Glutamatergic neuron (in vitro differentiated cells): ENCODE measurements around the gene BEAN1. TPM values are rescaled to one million over a fixed set of nuclear protein-coding genes. Genes with fewer than 3 reads are reported as not detected.

Experiments used
- DNase-seq: peaks from one replicate; pipeline ENCODE4 v3.0.0; 2022
- H3K27ac Mint-ChIP-seq: one replicate; pipeline ENCODE4 v1.8.0; 2020; ENCODE audit warnings: mild to moderate bottlenecking, mixed read lengths, inconsistent platforms; ENCODE audit not compliant: unreplicated experiment
- H3K27me3 Mint-ChIP-seq: one replicate; pipeline ENCODE4 v1.8.0; 2020; ENCODE audit warnings: mild to moderate bottlenecking, moderate library complexity, mixed read lengths, inconsistent platforms; ENCODE audit not compliant: unreplicated experiment
- H3K36me3 Mint-ChIP-seq: one replicate; pipeline ENCODE4 v1.8.0; 2020; ENCODE audit warnings: mild to moderate bottlenecking, mixed read lengths, inconsistent platforms; ENCODE audit not compliant: unreplicated experiment
- H3K4me1 Mint-ChIP-seq: one replicate; pipeline ENCODE4 v1.8.0; 2020; ENCODE audit warnings: mild to moderate bottlenecking, low read depth, mixed read lengths, inconsistent platforms; ENCODE audit not compliant: unreplicated experiment
- H3K4me3 Mint-ChIP-seq: one replicate; pipeline ENCODE4 v1.8.0; 2020; ENCODE audit warnings: mild to moderate bottlenecking, mixed read lengths, inconsistent platforms; ENCODE audit not compliant: unreplicated experiment
- H3K9me3 Mint-ChIP-seq: one replicate; pipeline ENCODE4 v1.8.0; 2020; ENCODE audit warnings: mild to moderate bottlenecking, moderate library complexity, mixed read lengths, inconsistent platforms; ENCODE audit not compliant: unreplicated experiment
- long read RNA-seq: library from polyadenylated mRNA; unstranded; transcript quantifications from one replicate; pipeline ENCODE4 v2.0.0, GENCODE V29; 2020; ENCODE audit not compliant: unreplicated experiment
- total RNA-seq: library from RNA; stranded (reverse); fragmentation: NEBNext Ultra II Directional; extraction: Animal tissue kit (Norgen Biotek cat#: 25700); gene quantifications from one replicate; pipeline ENCODE4 v1.2.1, GENCODE V29; 2021; ENCODE audit not compliant: unreplicated experiment
- TF ChIP-seq, protein P1 (sequence below): fragments of 200-600 bp; sonication (generic); IDR thresholded peaks from one replicate; pipeline ENCODE4 v1.5.0; 2021; ENCODE audit not compliant: partially characterized antibody, unreplicated experiment

BEAN1 gene
- 1.8 TPM for total RNA-seq
- long read RNA-seq = 0 reads

- DNase-seq = peak; percentile 67
- Mint-ChIP-seq H3K36me3 (no peaks in the 10 kb centered on the region), H3K27me3 (peaks cover 18% of the 10 kb centered on the region)
Measured at GRCh38 chr16:66427036-66427860, at the start of gene BEAN1. TSS of gene BEAN1 (plus strand) at chr16:66427295. CDS start at chr16:66437677, 10,382 bp downstream.

GRCh38 chr16:66377324-66377723 lies 49.8 kb upstream of the BEAN1 start:
- TF ChIP-seq, protein P1, sequence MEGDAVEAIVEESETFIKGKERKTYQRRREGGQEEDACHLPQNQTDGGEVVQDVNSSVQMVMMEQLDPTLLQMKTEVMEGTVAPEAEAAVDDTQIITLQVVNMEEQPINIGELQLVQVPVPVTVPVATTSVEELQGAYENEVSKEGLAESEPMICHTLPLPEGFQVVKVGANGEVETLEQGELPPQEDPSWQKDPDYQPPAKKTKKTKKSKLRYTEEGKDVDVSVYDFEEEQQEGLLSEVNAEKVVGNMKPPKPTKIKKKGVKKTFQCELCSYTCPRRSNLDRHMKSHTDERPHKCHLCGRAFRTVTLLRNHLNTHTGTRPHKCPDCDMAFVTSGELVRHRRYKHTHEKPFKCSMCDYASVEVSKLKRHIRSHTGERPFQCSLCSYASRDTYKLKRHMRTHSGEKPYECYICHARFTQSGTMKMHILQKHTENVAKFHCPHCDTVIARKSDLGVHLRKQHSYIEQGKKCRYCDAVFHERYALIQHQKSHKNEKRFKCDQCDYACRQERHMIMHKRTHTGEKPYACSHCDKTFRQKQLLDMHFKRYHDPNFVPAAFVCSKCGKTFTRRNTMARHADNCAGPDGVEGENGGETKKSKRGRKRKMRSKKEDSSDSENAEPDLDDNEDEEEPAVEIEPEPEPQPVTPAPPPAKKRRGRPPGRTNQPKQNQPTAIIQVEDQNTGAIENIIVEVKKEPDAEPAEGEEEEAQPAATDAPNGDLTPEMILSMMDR = no peak
- Mint-ChIP-seq H3K27me3 (peaks cover 6% of the 10 kb centered on the region), H3K9me3 (peaks cover 8% of the 10 kb centered on the region), H3K27ac (no peak overlapping the region), H3K36me3 (peaks cover 6% of the 10 kb centered on the region), H3K4me1 (peaks cover 7% of the 10 kb centered on the region), H3K4me3 (no peak overlapping the region)
- DNase-seq = no peak

More at GRCh38 chr16:66427036-66427860, at the start of gene BEAN1:
- TF ChIP-seq, protein P1 = no peak
- Mint-ChIP-seq H3K9me3 (peaks cover 5% of the 10 kb centered on the region), H3K4me3 (peak within 1 kb of the TSS; percentile 83), H3K4me1 (peaks cover 6% of the 10 kb centered on the region), H3K27ac (no peak within 1 kb of the TSS)

DNA sequence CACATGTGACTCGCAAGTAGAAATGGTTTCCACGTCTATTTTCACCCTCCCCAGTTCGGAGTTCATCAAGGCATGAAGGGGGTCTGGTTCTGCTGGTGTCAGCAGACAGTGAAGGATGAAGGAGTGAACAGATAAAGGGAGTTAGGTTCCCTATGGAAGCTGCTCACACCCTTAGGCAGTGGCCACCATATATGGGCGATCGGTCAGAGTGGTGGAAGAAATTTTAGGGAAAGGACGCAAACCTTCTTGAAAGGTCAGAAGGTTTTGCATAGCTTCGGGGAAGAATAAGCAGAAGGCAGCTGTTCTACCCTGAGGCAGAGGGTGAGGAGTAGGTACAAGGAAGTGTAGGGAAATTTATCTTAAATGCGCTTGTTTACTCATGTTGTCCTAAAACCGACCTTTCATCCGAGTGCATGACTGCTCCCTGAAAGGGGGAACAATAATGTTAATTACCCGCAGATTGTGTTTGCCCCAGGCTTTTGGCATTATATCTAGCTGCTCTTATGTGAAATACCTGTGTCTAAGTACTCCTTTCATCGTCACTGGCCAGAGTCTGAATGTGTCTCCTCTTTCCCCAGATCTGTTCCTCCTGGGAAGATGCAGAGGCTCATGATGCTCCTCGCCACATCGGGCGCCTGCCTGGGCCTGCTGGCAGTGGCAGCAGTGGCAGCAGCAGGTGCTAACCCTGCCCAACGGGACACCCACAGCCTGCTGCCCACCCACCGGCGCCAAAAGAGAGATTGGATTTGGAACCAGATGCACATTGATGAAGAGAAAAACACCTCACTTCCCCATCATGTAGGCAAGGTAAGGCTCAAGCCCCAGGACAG lies 48.1 kb upstream of the BEAN1 start:
- Mint-ChIP-seq H3K4me1 (peaks cover 7% of the 10 kb centered on the region), H3K27ac (no peak overlapping the region), H3K36me3 (peaks cover 6% of the 10 kb centered on the region)

DNA sequence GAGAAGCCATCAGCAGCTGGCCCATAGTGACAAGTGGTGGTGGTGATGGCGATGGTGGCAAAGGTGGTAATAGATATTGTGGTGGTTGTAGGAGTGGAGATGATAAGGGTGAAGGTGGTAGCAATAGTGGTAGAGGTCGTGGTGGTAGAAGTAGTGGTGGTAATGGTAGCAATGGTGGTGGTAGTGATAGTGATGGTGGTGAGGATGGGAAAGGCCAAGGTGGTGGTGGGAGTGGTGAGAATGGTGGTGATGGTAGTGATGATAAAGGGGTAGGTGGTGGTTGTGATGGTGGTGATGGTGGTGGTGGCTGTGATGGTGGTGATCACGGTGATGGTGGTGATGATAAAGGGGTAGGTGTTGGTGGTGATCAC lies 47.5 kb upstream of the BEAN1 start:
- H3K36me3 Mint-ChIP-seq = peaks cover 6% of the 10 kb centered on the region
- H3K27me3 Mint-ChIP-seq = peaks cover 6% of the 10 kb centered on the region
- TF ChIP-seq, protein P1 = no peak
- no peak overlapping the region for H3K4me3 Mint-ChIP-seq
- peaks cover 7% of the 10 kb centered on the region for H3K9me3 Mint-ChIP-seq
- H3K27ac Mint-ChIP-seq = no peak overlapping the region
- H3K4me1 Mint-ChIP-seq = peaks cover 7% of the 10 kb centered on the region
- no peak for DNase-seq

More for the DNA sequence above, 48.1 kb upstream of the BEAN1 start:
- Mint-ChIP-seq H3K4me3 (no peak overlapping the region), H3K9me3 (peaks cover 7% of the 10 kb centered on the region), H3K27me3 (peaks cover 6% of the 10 kb centered on the region)
- no peak for DNase-seq
- TF ChIP-seq, protein P1 = no peak
